GM19455 (cell line): Measurements from ENCODE around the gene FNDC5.

Source experiments
- ATAC-seq: cut with Tn5 transposase; IDR thresholded peaks from one replicate; pipeline ENCODE4 v1.9.1; 2021; ENCODE audit not compliant: unreplicated experiment

FNDC5 gene

DNA sequence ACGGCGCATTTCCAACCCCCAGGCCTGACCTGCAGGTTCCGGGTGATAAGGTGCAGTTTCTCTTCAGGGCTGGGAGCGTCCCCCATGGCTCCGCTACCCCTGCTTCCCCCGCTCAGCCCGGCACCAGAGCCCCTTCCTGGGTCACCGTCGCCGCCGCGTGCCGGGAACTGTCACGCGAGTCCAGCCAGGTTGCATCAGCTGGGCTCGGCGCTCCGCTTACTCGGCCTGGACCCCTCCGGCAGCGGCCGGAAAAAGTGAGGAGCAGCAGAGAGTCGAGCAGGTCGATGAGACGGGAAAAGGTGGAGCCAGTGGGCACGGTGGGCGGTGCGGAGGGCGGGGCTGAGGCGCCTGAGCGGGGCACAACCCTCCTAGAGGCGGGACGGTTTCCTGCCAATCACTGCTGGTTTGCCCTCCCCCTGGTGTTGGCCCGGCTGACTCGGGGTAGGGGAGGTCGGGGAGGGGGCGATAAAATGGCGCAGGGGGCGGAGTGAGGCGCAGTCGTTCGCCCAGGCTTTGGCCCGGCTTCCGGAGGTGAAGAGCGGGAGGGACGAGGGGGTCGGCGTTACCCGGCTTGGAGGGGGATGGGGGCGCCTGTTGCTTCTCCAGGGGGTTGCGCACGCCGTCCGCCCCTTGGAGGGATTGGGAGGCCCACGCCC, 53.4 kb downstream of the FNDC5 start, which contains the start of the genes S100PBP and YARS1:
Gene S100PBP (plus strand): TSS at position 495 of the 656 bp plus-strand sequence. CDS start 8,447 bp downstream, outside the sequence.
Gene YARS1 (minus strand): TSS at position 200 of the 656 bp plus-strand sequence. CDS start 114 bp downstream, at position 86.
- peak; percentile 76 for ATAC-seq

DNA sequence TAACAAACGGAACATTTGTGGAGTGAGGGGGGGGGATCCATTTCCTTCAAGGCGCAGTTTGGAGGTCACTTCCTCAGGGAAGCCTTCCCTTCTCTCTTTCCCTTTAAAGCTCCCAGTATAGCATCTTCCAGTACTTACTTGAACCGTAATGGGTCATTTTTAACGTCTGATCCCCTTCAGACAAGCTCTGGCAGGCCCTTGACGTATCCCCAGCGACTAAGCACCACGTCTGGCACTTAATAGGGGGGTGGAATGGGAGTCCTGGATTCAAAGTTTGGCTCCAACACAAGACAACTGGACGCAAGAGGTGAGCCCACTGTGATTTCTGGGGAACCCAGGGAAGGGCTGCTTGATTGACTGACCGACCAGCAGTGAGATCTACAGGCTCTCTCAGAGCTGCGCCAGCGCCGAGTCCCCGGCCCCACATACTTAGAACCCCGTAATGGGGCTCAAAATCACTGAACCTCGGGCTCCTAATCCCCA, 54.0 kb downstream of the FNDC5 start:
- ATAC-seq, result peak; percentile 5

DNA sequence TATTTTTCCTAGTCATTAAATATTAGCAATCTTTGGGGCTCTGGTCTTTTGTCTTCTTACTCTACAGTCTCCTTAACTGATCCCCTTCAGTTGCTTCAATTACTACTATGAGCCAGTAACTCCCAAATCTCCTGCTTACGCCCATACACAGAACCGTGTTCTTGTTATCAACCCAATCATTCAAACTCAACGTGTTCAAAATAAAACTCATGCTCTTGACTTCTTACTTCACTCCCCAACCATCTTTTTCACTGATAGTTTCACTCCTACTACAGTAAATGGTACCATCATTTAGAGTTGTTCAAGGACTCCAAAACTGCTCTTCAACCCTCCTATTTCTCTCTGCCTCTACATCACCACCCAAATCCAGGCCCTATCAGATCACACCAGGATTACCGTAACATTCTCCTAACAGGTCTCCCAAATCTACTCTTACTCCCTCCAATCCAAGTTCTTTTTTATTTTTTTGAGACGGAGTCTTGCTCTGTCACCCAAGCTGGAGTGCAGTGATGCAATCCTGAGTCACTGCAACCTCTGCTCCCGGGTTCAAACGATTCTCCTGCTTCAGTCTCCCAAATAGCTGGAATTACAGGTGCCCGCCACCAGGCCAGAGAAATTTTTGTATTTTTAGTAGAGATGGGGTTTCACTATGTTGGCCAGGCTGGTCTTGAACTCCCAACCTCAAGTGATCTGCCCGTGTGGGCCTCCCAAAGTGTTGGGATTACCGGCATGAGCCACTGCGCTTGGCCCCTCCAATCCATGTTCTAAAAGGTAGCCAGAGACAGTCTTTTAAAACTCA, 56.6 kb downstream of the FNDC5 start:
- ATAC-seq, result no peak
